ENCODE measurements around the gene TRIM21.

Gene TRIM21

GRCh38 chr11:4393858-4394223 is 339 bp upstream of the TRIM21 start:
- peaks cover 12% of the 10 kb centered on the region for H3K36me3 ChIP-seq (replicated peaks; ENCODE audit: low read depth, low read length)
- H3K4me1 ChIP-seq (ENCODE audit: low read length) = peaks cover 6% of the 10 kb centered on the region
- H2AFZ ChIP-seq (ENCODE audit: low read depth, low read length) = peak overlapping the region; percentile 88
- no peaks in the 10 kb centered on the region for H4K20me1 ChIP-seq (ENCODE audit: insufficient read depth, low read length)
- H3K27ac ChIP-seq (ENCODE audit: low read length) = no peak overlapping the region
- peak overlapping the region; percentile 77 for H3K4me2 ChIP-seq (ENCODE audit: low read length)
- no peaks in the 10 kb centered on the region for H3K27me3 ChIP-seq (ENCODE audit: low read depth, low read length)
- no peaks in the 10 kb centered on the region for H3K9me3 ChIP-seq (ENCODE audit: insufficient read depth, low read length)
- H3K79me2 ChIP-seq (ENCODE audit: low read length) = peaks cover 14% of the 10 kb centered on the region
- H3K4me3 ChIP-seq (ENCODE audit: low read length) = peak overlapping the region; percentile 82
- H3K9ac ChIP-seq (ENCODE audit: low read length) = peak overlapping the region; percentile 82; the same call in 1 of the 2 replicates
- TF ChIP-seq CTCF (IDR thresholded peaks at IDR 0.05; ENCODE audit: low read depth, low read length) (no peak), EZH2phosphoT487 (IDR thresholded peaks at IDR 0.05; ENCODE audit: low read depth) (no peak)

DNA sequence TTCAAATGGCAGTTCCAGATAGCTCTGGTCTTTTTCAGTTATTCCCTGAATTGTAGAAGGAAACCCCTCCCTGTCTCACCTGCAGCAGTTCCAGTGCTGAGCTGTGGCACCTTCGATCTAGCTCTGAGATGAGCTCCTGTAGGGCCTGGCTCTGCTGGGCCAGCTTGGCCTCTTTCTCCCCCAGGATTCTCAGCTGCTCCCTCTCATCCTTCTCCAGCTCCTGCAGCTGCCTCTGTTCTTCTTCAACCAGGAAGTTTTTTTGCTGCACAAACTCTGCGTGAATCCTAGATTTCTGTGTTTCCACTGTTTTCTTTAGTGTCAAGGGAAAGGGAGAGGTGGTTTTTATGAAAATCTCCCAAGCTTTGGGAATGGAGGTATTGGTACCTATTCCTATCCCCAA is 5.3 kb downstream of the TRIM21 start:
- Histone ChIP-seq H3K79me2 (ENCODE audit: low read length) (peaks cover 12% of the 10 kb centered on the region), H4K20me1 (ENCODE audit: insufficient read depth, low read length) (no peaks in the 10 kb centered on the region), H3K9me3 (ENCODE audit: insufficient read depth, low read length) (no peaks in the 10 kb centered on the region), H3K4me3 (ENCODE audit: low read length) (no peak overlapping the region), H3K9ac (ENCODE audit: low read length) (no peak overlapping the region), H3K27ac (ENCODE audit: low read length) (no peak overlapping the region), H3K4me2 (ENCODE audit: low read length) (no peak overlapping the region), H3K27me3 (ENCODE audit: low read depth, low read length) (no peaks in the 10 kb centered on the region), H3K4me1 (ENCODE audit: low read length) (peaks cover 4% of the 10 kb centered on the region), H3K36me3 (replicated peaks; ENCODE audit: low read depth, low read length) (peaks cover 42% of the 10 kb centered on the region), H2AFZ (ENCODE audit: low read depth, low read length) (no peak overlapping the region)
- TF ChIP-seq CTCF (IDR thresholded peaks at IDR 0.05; ENCODE audit: low read depth, low read length) (no peak), EZH2phosphoT487 (IDR thresholded peaks at IDR 0.05; ENCODE audit: low read depth) (no peak)

- no peaks in the 10 kb centered on the region for H3K27me3 ChIP-seq (ENCODE audit: low read depth, low read length)
- H3K36me3 ChIP-seq (replicated peaks; ENCODE audit: low read depth, low read length) = peaks cover 44% of the 10 kb centered on the region
- no peak overlapping the region for H2AFZ ChIP-seq (ENCODE audit: low read depth, low read length)
- no peaks in the 10 kb centered on the region for H3K79me2 ChIP-seq (ENCODE audit: low read length)
- no peak overlapping the region for H3K27ac ChIP-seq (ENCODE audit: low read length)
- H4K20me1 ChIP-seq (ENCODE audit: insufficient read depth, low read length) = no peaks in the 10 kb centered on the region
- H3K4me2 ChIP-seq (ENCODE audit: low read length) = no peak overlapping the region
- no peaks in the 10 kb centered on the region for H3K4me1 ChIP-seq (ENCODE audit: low read length)
- no peak overlapping the region for H3K4me3 ChIP-seq (ENCODE audit: low read length)
- TF ChIP-seq EZH2phosphoT487 (IDR thresholded peaks at IDR 0.05; ENCODE audit: low read depth) = no peak
- no peak for TF ChIP-seq CTCF (IDR thresholded peaks at IDR 0.05; ENCODE audit: low read depth, low read length)
- no peak overlapping the region for H3K9ac ChIP-seq (ENCODE audit: low read length)
- no peaks in the 10 kb centered on the region for H3K9me3 ChIP-seq (ENCODE audit: insufficient read depth, low read length)
Measured at GRCh38 chr11:4385978-4386740, 7.3 kb downstream of the TRIM21 start.

DNA sequence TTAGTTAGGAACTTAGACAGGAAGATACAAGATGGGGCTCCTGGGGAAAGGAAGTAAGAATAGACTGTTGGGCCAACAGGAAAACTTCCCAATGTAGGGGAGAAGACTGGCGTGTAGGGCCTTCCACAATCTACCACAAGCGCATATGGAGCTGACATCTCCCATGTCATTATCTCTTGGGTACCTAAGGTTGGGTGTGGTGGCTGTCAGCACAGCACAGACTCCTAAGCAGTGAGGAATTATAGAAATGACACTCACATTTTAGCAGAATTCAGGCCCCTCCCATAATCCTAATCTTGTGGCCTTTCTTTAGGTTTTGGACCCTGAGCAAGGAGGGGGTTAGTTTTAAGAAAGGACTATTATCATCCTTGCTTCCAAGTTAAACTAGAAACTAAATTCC is 11.6 kb downstream of the TRIM21 start:
- Histone ChIP-seq H3K4me2 (ENCODE audit: low read length) (no peak overlapping the region), H3K4me3 (ENCODE audit: low read length) (no peak overlapping the region), H3K9ac (ENCODE audit: low read length) (no peak overlapping the region), H3K27me3 (ENCODE audit: low read depth, low read length) (no peaks in the 10 kb centered on the region), H3K27ac (ENCODE audit: low read length) (no peak overlapping the region), H3K9me3 (ENCODE audit: insufficient read depth, low read length) (no peaks in the 10 kb centered on the region), H3K36me3 (replicated peaks; ENCODE audit: low read depth, low read length) (peaks cover 24% of the 10 kb centered on the region), H4K20me1 (ENCODE audit: insufficient read depth, low read length) (no peaks in the 10 kb centered on the region), H3K79me2 (ENCODE audit: low read length) (no peaks in the 10 kb centered on the region), H2AFZ (ENCODE audit: low read depth, low read length) (no peak overlapping the region), H3K4me1 (ENCODE audit: low read length) (no peaks in the 10 kb centered on the region)
- no peak for TF ChIP-seq CTCF (IDR thresholded peaks at IDR 0.05; ENCODE audit: low read depth, low read length)
- TF ChIP-seq EZH2phosphoT487 (IDR thresholded peaks at IDR 0.05; ENCODE audit: low read depth) = no peak
